ENCODE results near the gene FCRL5.
A peak's percentile ranks its signal among the peaks of the same experiment; 100 is the strongest.

Gene FCRL5

GRCh38 chr1:157496121-157496526 lies 56.2 kb downstream of the FCRL5 start:
- TF ChIP-seq, protein P1, sequence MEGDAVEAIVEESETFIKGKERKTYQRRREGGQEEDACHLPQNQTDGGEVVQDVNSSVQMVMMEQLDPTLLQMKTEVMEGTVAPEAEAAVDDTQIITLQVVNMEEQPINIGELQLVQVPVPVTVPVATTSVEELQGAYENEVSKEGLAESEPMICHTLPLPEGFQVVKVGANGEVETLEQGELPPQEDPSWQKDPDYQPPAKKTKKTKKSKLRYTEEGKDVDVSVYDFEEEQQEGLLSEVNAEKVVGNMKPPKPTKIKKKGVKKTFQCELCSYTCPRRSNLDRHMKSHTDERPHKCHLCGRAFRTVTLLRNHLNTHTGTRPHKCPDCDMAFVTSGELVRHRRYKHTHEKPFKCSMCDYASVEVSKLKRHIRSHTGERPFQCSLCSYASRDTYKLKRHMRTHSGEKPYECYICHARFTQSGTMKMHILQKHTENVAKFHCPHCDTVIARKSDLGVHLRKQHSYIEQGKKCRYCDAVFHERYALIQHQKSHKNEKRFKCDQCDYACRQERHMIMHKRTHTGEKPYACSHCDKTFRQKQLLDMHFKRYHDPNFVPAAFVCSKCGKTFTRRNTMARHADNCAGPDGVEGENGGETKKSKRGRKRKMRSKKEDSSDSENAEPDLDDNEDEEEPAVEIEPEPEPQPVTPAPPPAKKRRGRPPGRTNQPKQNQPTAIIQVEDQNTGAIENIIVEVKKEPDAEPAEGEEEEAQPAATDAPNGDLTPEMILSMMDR (IDR thresholded peaks at IDR 0.05), result peak; percentile 66
- Histone ChIP-seq H3K27me3 (ENCODE audit: control insufficient read depth, insufficient read depth, low read length) (no peaks in the 10 kb centered on the region), H2AFZ (no peak overlapping the region), H3K4me1 (no peaks in the 10 kb centered on the region), H3K27ac (no peak overlapping the region), H3K4me3 (ENCODE audit: low read depth, low read length) (no peak overlapping the region), H3K4me2 (ENCODE audit: low read length) (no peak overlapping the region), H3K9ac (no peak overlapping the region), H3K36me3 (ENCODE audit: control insufficient read depth, insufficient read depth, low read length) (no peaks in the 10 kb centered on the region), H3K9me3 (ENCODE audit: control insufficient read depth, low read length) (no peaks in the 10 kb centered on the region), H3K79me2 (no peaks in the 10 kb centered on the region)

DNA sequence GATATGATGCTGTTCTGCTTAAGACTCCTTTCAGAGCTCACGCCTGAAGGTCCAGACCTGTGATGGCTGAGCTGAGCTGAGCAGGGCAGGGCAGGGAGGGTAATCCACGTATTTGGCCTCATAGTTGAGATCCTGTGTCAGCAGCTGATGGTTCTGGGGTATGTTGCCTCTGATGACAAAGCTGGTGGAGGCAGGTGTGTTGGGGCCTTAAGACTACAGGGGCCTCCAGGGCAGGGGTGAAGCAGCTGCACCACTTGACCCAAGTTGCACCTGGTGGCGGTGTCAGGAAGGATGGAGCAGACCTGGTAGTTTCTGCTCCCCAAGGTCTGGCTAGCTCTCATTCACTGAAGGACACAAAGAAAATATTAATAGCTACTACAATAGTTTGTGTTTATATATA lies 57.0 kb downstream of the FCRL5 start:
- H3K4me3 ChIP-seq (ENCODE audit: low read depth, low read length), result no peak overlapping the region
- H3K4me1 ChIP-seq, result no peaks in the 10 kb centered on the region
- H3K36me3 ChIP-seq (ENCODE audit: control insufficient read depth, insufficient read depth, low read length), result no peaks in the 10 kb centered on the region
- H3K9me3 ChIP-seq (ENCODE audit: control insufficient read depth, low read length), result no peaks in the 10 kb centered on the region
- H3K9ac ChIP-seq, result no peak overlapping the region
- H3K27ac ChIP-seq, result no peak overlapping the region
- no peaks in the 10 kb centered on the region for H3K27me3 ChIP-seq (ENCODE audit: control insufficient read depth, insufficient read depth, low read length)
- no peaks in the 10 kb centered on the region for H3K79me2 ChIP-seq
- TF ChIP-seq, protein P1 (IDR thresholded peaks at IDR 0.05), result no peak
- H2AFZ ChIP-seq, result no peak overlapping the region
- H3K4me2 ChIP-seq (ENCODE audit: low read length), result no peak overlapping the region

GRCh38 chr1:157494093-157494492 lies 58.2 kb downstream of the FCRL5 start:
- Histone ChIP-seq H3K4me2 (ENCODE audit: low read length) (no peak overlapping the region), H3K27ac (no peak overlapping the region), H3K4me1 (no peaks in the 10 kb centered on the region), H3K9me3 (ENCODE audit: control insufficient read depth, low read length) (no peaks in the 10 kb centered on the region), H3K79me2 (no peaks in the 10 kb centered on the region), H3K4me3 (ENCODE audit: low read depth, low read length) (no peak overlapping the region), H3K27me3 (ENCODE audit: control insufficient read depth, insufficient read depth, low read length) (no peaks in the 10 kb centered on the region), H2AFZ (no peak overlapping the region), H3K9ac (no peak overlapping the region), H3K36me3 (ENCODE audit: control insufficient read depth, insufficient read depth, low read length) (no peaks in the 10 kb centered on the region)
- TF ChIP-seq, protein P1 (IDR thresholded peaks at IDR 0.05), result no peak

DNA sequence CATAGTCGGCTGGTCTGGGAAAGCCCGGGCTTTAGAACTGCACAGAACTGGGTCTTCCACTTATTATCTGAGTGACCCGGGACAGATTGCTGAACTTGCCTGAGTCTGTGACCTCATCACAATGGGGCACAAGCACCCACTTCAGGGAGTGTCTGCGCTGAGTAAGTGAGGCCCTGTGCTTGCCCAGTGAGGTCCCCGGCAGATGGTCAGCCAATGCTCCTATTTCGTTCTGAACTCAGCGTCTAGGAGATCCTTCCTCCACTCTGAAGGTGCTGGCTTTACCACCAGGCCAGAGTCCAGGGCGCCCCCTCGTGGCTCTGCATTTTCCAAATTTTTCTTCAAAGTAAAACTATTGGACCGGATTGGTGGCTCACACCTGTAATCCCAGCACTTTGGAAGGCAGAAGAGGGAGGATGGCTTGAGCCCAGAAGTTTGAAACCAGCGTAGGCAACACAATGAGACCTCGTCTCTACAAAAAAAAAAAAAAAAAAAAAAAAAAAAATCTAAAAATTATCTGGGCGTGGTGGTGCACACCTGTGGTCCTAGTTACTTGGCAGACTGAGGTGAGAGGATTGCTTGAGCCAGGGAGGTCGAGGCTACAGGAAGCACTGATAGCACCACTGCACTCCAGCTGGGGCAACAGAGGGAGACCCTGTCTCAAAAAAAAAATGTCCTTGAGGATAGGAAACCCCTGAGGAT lies 61.7 kb downstream of the FCRL5 start:
- Histone ChIP-seq H3K27ac (no peak overlapping the region), H3K4me2 (ENCODE audit: low read length) (no peak overlapping the region), H2AFZ (no peak overlapping the region), H3K27me3 (ENCODE audit: control insufficient read depth, insufficient read depth, low read length) (no peaks in the 10 kb centered on the region), H3K36me3 (ENCODE audit: control insufficient read depth, insufficient read depth, low read length) (no peaks in the 10 kb centered on the region), H3K9me3 (ENCODE audit: control insufficient read depth, low read length) (no peaks in the 10 kb centered on the region), H3K79me2 (no peaks in the 10 kb centered on the region), H3K9ac (no peak overlapping the region), H3K4me1 (no peaks in the 10 kb centered on the region), H3K4me3 (ENCODE audit: low read depth, low read length) (no peak overlapping the region)
- TF ChIP-seq, protein P1 (IDR thresholded peaks at IDR 0.05), result peak; percentile 31

- Histone ChIP-seq H3K4me3 (ENCODE audit: low read depth, low read length) (no peak overlapping the region), H3K4me1 (no peaks in the 10 kb centered on the region), H3K27me3 (ENCODE audit: control insufficient read depth, insufficient read depth, low read length) (no peaks in the 10 kb centered on the region), H3K9ac (no peak overlapping the region), H3K27ac (no peak overlapping the region), H3K4me2 (ENCODE audit: low read length) (no peak overlapping the region), H3K79me2 (no peaks in the 10 kb centered on the region), H2AFZ (no peak overlapping the region), H3K36me3 (ENCODE audit: control insufficient read depth, insufficient read depth, low read length) (no peaks in the 10 kb centered on the region), H3K9me3 (ENCODE audit: control insufficient read depth, low read length) (no peaks in the 10 kb centered on the region)
- TF ChIP-seq, protein P1 (IDR thresholded peaks at IDR 0.05), result no peak
These were observed 64.2 kb downstream of the FCRL5 start for GRCh38 chr1:157488156-157488555.

All from parathyroid adenoma (tissue), 2 donors.